ENCODE measurements around the gene MEIOSIN. TPM values are rescaled to one million over a fixed set of nuclear protein-coding genes. Genes with fewer than 3 reads are reported as not detected.

The MEIOSIN gene
- total RNA-seq (2012; rRNA removed) (not detected in 2 replicates), polyA plus RNA-seq (2012; rRNA removed) (not detected in 2 replicates), Bru-seq, nascent RNA (not detected), BruChase-seq, experiment 1, labeled RNA remaining after a 6-hour chase (percentile 5 among the genes with signal in this experiment), BruChase-seq, experiment 2, labeled RNA remaining after a 2-hour chase (percentile 6 among the genes with signal in this experiment)
- not detected in 2 replicates for polyA plus RNA-seq (2012; cell fraction: cytosol; rRNA removed)
- not detected in 2 replicates for polyA plus RNA-seq (2012; cell fraction: nucleus; rRNA removed; ENCODE audit: low replicate concordance)
- long read RNA-seq: 0 reads

DNA sequence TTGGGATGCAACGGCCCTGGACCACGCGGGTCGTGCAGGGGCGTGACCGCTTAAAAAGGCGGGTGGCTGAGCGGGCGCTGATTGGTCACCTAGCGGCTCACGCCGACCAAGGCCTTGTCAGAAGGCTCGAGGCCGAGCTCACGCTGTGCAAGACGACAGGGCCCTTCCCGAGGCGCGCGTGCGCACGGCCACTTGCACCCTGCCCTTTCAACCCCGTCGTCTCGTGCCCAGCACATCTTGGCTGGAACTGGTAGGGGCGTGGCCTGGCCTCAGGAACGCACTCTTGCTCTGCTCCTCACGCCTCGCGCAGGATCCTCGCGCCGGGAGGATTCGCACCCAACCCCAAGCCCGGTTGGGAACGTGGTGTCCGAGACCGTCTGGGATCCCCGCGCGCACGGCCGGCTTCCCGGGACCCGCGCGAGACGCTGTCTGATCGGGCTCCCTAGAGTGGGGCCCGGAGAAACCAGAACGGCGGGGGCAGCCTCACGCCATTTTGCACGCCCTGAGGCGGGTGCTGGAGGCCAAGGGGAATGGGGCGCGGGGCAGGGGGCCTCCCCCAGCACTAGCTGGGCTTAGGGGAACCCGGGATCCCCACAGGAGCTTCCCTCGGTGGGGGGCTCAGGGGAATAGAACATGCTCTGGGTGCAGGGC, at the start of gene MEIOSIN:
MEIOSIN (plus strand) TSS at position 280 of the 651 bp plus-strand sequence. CDS start 1,938 bp downstream, outside the sequence.
- ATAC-seq (ENCODE audit: low read depth) (no peak), DNase-seq (no peak)
- Histone ChIP-seq H3K23ac (ENCODE audit: low read depth, low read length) (no peak within 1 kb of the TSS), H2BK15ac (ENCODE audit: low read depth, low read length) (no peak within 1 kb of the TSS), H3K27me3 (ENCODE audit: control insufficient read depth, insufficient read depth, low read length) (no peaks in the 10 kb centered on the region), H3K9ac (ENCODE audit: low read depth, low read length) (no peak within 1 kb of the TSS), H4K20me1 (ENCODE audit: insufficient read depth, low read length) (no peaks in the 10 kb centered on the region), H2AK9ac (replicated peaks; ENCODE audit: low read depth, low read length, poor library complexity) (no peak within 1 kb of the TSS), H3K36me3 (ENCODE audit: control insufficient read depth, insufficient read depth, low read length) (no peaks in the 10 kb centered on the region), H3K9me3 (ENCODE audit: control insufficient read depth, insufficient read depth, low read length) (no peaks in the 10 kb centered on the region), H3K79me1 (ENCODE audit: low read depth in 1 of 2, low read length in 2 of 2) (peaks cover 16 to 23% of the 10 kb centered on the region in 2 experiments), H3K14ac (replicated peaks; ENCODE audit: low read depth, low read length) (no peak within 1 kb of the TSS), H2AK5ac (ENCODE audit: low read depth, low read length) (no peak within 1 kb of the TSS), H4K91ac (ENCODE audit: insufficient read depth, low read depth, low read length) (no peak within 1 kb of the TSS), H3K4me1 (ENCODE audit: control insufficient read depth, insufficient read depth, low read length) (peaks cover 3% of the 10 kb centered on the region; the same call in 1 of the 2 replicates), H3K9me1 (ENCODE audit: insufficient read depth, low read length) (peaks cover under 1% of the 10 kb centered on the region; the same call in 1 of the 2 replicates), H3K18ac (ENCODE audit: low read depth, low read length) (no peak within 1 kb of the TSS), H2BK20ac (ENCODE audit: low read depth, low read length) (no peak within 1 kb of the TSS), H4K8ac (ENCODE audit: low read depth in 2 of 2, low read length in 2 of 2) (no peak within 1 kb of the TSS), H3K4me2 (ENCODE audit: low read depth, low read length) (no peak within 1 kb of the TSS), H2AFZ (replicated peaks; ENCODE audit: low read length, poor library complexity) (no peak within 1 kb of the TSS), H2BK5ac (ENCODE audit: low read depth, low read length, poor library complexity, severe bottlenecking) (no peak within 1 kb of the TSS), H3K56ac (ENCODE audit: extremely low read depth, insufficient read depth, low read length) (no peak within 1 kb of the TSS), H3K27ac (ENCODE audit: insufficient read depth, low read length) (no peak within 1 kb of the TSS), H3K4me3 (ENCODE audit: insufficient read depth, low read depth, low read length) (no peak within 1 kb of the TSS), H2BK120ac (ENCODE audit: low read depth, low read length) (no peak within 1 kb of the TSS), H3K4ac (ENCODE audit: low read depth, low read length) (no peak within 1 kb of the TSS), H4K5ac (ENCODE audit: low read depth, low read length) (no peak within 1 kb of the TSS)
- intact Hi-C loops (cut with micrococcal nuclease) (no loop called here), in situ Hi-C loops (cut with MboI; ENCODE audit: low sequenced_read_pairs) (no loop called here), dilution Hi-C loops (cut with HindIII; ENCODE audit: low sequenced_read_pairs, unreplicated experiment) (no loop called here)
- WGBS, 2 experiments (ENCODE audit: extremely low coverage in 2 of 2, insufficient read length in 1 of 2): 91% methylated on average over 36 of the region's 59 CpGs; no CpG with 5 or more reads in 1 of the 2 experiments
- POLR2A ChIA-PET (ENCODE audit: unreplicated experiment): interaction anchor here (0.6 kb wide), 1 partner anchor 225 kb away, joined by 3 read pairs; no protein-coding TSS in a partner anchor
- CTCF ChIA-PET: no interaction called here
- no TSS peak for BruUV-seq (replicated peaks)
- TF ChIP-seq RAD21 (IDR thresholded peaks at IDR 0.05; ENCODE audit: low read length): no peak
- TF ChIP-seq RCOR1 (IDR thresholded peaks at IDR 0.05; ENCODE audit: insufficient replicate concordance, low read length): no peak
- TF ChIP-seq SMC3 (IDR thresholded peaks at IDR 0.05; ENCODE audit: low read depth, low read length): no peak
- no peak for TF ChIP-seq MAFK (IDR thresholded peaks at IDR 0.05; ENCODE audit: low read depth, low read length)
- TF ChIP-seq, protein P1, sequence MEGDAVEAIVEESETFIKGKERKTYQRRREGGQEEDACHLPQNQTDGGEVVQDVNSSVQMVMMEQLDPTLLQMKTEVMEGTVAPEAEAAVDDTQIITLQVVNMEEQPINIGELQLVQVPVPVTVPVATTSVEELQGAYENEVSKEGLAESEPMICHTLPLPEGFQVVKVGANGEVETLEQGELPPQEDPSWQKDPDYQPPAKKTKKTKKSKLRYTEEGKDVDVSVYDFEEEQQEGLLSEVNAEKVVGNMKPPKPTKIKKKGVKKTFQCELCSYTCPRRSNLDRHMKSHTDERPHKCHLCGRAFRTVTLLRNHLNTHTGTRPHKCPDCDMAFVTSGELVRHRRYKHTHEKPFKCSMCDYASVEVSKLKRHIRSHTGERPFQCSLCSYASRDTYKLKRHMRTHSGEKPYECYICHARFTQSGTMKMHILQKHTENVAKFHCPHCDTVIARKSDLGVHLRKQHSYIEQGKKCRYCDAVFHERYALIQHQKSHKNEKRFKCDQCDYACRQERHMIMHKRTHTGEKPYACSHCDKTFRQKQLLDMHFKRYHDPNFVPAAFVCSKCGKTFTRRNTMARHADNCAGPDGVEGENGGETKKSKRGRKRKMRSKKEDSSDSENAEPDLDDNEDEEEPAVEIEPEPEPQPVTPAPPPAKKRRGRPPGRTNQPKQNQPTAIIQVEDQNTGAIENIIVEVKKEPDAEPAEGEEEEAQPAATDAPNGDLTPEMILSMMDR (conservative IDR thresholded peaks at IDR 0.05; ENCODE audit: low read depth, low read length): no peak
- TF ChIP-seq, protein P2, sequence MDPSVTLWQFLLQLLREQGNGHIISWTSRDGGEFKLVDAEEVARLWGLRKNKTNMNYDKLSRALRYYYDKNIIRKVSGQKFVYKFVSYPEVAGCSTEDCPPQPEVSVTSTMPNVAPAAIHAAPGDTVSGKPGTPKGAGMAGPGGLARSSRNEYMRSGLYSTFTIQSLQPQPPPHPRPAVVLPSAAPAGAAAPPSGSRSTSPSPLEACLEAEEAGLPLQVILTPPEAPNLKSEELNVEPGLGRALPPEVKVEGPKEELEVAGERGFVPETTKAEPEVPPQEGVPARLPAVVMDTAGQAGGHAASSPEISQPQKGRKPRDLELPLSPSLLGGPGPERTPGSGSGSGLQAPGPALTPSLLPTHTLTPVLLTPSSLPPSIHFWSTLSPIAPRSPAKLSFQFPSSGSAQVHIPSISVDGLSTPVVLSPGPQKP (IDR thresholded peaks at IDR 0.05; ENCODE audit: borderline replicate concordance, low read depth, low read length): no peak
- no peak for TF ChIP-seq CEBPB (IDR thresholded peaks at IDR 0.05; ENCODE audit: low read depth, low read length)
- TF ChIP-seq POLR2A (IDR thresholded peaks at IDR 0.05; ENCODE audit: low read depth, low read length): no peak
- no peak for TF ChIP-seq BHLHE40 (IDR thresholded peaks at IDR 0.05; ENCODE audit: low read depth, low read length)
- TF ChIP-seq FOS (IDR thresholded peaks at IDR 0.05; ENCODE audit: low read depth, low read length): no peak
- TF ChIP-seq CHD1 (IDR thresholded peaks at IDR 0.05; ENCODE audit: low read depth, low read length): no peak
- TF ChIP-seq, protein P3, sequence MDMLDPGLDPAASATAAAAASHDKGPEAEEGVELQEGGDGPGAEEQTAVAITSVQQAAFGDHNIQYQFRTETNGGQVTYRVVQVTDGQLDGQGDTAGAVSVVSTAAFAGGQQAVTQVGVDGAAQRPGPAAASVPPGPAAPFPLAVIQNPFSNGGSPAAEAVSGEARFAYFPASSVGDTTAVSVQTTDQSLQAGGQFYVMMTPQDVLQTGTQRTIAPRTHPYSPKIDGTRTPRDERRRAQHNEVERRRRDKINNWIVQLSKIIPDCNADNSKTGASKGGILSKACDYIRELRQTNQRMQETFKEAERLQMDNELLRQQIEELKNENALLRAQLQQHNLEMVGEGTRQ (IDR thresholded peaks at IDR 0.05; ENCODE audit: low read depth, low read length): no peak
- no peak for TF ChIP-seq RFX5 (IDR thresholded peaks at IDR 0.05; ENCODE audit: low read depth, low read length)
- no peak for TF ChIP-seq MAZ (IDR thresholded peaks at IDR 0.05; ENCODE audit: borderline replicate concordance, low read depth, low read length)
